Endothelial cell of umbilical vein (primary cell): ENCODE data around the gene FBXO5.
A peak's percentile ranks its signal among the peaks of the same experiment; 100 is the strongest.

Source experiments
- EZH2 ChIP-seq: IDR thresholded peaks from 2 replicates; pipeline ENCODE4 v1.6.1; 2012; ENCODE audit warnings: borderline replicate concordance, low read depth, mild to moderate bottlenecking, moderate library complexity, low read length, inconsistent platforms; ENCODE audit not compliant: severe bottlenecking
- JUN ChIP-seq: IDR thresholded peaks from 2 replicates; pipeline ENCODE4 v1.6.1; 2011; ENCODE audit warnings: borderline replicate concordance, low read depth; ENCODE audit not compliant: insufficient read length, insufficient read depth
- POLR2A ChIP-seq: IDR thresholded peaks from 2 replicates; pipeline ENCODE4 v1.6.1; 2012; ENCODE audit warnings: low read depth, mild to moderate bottlenecking, control low read depth, low read length
- POLR2AphosphoS5 ChIP-seq: IDR thresholded peaks from 2 replicates; pipeline ENCODE4 v1.6.1; 2012; ENCODE audit warnings: low read depth, mild to moderate bottlenecking, control low read depth, low read length, moderate library complexity; ENCODE audit not compliant: insufficient read depth
- TF ChIP-seq, protein P1 (sequence below), 2 donors: IDR thresholded peaks; 1 replicate in 1 of 2; 2 replicates in 1 of 2; pipeline ENCODE4 v1.5.1; 2011; ENCODE audit warnings: low read length in 2 of 2, mild to moderate bottlenecking in 2 of 2, moderate library complexity in 2 of 2, control low read depth in 1 of 2, inconsistent platforms in 1 of 2, low read depth in 1 of 2; ENCODE audit not compliant: insufficient read depth in 1 of 2; ENCODE audit errors: extremely low read depth in 1 of 2
- TF ChIP-seq, protein P2 (sequence below): IDR thresholded peaks from 2 replicates; pipeline ENCODE4 v1.6.1; 2011; ENCODE audit not compliant: insufficient read depth, insufficient read length

DNA sequence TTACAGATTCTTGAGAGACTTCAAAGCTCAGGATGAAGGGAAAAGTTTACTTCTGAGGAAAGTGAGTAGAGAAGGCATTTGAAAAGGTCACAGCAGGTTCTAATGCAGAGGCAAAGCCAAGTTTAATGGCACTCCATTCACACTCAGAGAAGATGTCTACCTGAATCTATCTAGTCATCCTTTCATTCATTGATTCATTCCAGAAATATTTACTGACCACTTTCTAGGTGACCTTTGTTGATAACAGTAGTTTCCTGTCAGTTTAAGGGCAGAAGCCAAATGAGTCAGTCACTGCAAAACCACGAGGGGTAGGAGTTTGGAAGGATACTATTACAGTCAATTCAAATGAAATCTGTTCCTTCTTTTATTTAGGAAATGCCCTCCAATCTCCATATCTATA is 30.8 kb downstream of the FBXO5 start:
- TF ChIP-seq, protein P1, sequence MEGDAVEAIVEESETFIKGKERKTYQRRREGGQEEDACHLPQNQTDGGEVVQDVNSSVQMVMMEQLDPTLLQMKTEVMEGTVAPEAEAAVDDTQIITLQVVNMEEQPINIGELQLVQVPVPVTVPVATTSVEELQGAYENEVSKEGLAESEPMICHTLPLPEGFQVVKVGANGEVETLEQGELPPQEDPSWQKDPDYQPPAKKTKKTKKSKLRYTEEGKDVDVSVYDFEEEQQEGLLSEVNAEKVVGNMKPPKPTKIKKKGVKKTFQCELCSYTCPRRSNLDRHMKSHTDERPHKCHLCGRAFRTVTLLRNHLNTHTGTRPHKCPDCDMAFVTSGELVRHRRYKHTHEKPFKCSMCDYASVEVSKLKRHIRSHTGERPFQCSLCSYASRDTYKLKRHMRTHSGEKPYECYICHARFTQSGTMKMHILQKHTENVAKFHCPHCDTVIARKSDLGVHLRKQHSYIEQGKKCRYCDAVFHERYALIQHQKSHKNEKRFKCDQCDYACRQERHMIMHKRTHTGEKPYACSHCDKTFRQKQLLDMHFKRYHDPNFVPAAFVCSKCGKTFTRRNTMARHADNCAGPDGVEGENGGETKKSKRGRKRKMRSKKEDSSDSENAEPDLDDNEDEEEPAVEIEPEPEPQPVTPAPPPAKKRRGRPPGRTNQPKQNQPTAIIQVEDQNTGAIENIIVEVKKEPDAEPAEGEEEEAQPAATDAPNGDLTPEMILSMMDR (IDR thresholded peaks at IDR 0.05; ENCODE audit: extremely low read depth in 1 of 2, insufficient read depth in 1 of 2, low read depth in 1 of 2, low read length in 2 of 2), result no peak
- no peak for TF ChIP-seq POLR2A
- peak; percentile 32 for TF ChIP-seq JUN
- peak; percentile 29 for TF ChIP-seq POLR2AphosphoS5
- no peak for TF ChIP-seq EZH2
- TF ChIP-seq, protein P2, sequence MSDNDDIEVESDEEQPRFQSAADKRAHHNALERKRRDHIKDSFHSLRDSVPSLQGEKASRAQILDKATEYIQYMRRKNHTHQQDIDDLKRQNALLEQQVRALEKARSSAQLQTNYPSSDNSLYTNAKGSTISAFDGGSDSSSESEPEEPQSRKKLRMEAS, result no peak
